GM23338 (cell line): ENCODE results near the gene CFDP1.

ENCODE experiments used
- EZH2 ChIP-seq: fragments of 200-600 bp; sonication (generic); IDR thresholded peaks from one replicate; pipeline ENCODE4 v1.8.0; 2017; ENCODE audit warnings: antibody characterized with exemption, mild to moderate bottlenecking, low read depth; ENCODE audit not compliant: unreplicated experiment
- EZH2phosphoT487 ChIP-seq: fragments of 200-600 bp; sonication (generic); IDR thresholded peaks from one replicate; pipeline ENCODE4 v1.8.1; 2018; ENCODE audit warnings: antibody characterized with exemption; ENCODE audit not compliant: unreplicated experiment

- TF ChIP-seq EZH2 (no peak), EZH2phosphoT487 (no peak)
These were observed 45.4 kb upstream of the CFDP1 start for GRCh38 chr16:75478480-75479345.
